H9 (cell line): ENCODE data around the gene CUBN. TPM values are rescaled to one million over a fixed set of nuclear protein-coding genes. Genes with fewer than 3 reads are reported as not detected.

Experiments
- DNase-seq: peaks from one replicate; pipeline ENCODE4 v3.0.0-alpha.2; 2017
- H2AFZ ChIP-seq: one replicate; pipeline ENCODE4 v1.6.1; 2013; ENCODE audit warnings: mild to moderate bottlenecking, low read length, control low read depth, moderate library complexity
- H2AK5ac ChIP-seq: 2 replicates; pipeline ENCODE4 v1.6.1; 2013; ENCODE audit warnings: low read length, control low read depth, mixed read lengths; ENCODE audit not compliant: insufficient read length
- H2BK120ac ChIP-seq: one replicate; pipeline ENCODE4 v1.6.1; 2013; ENCODE audit warnings: low read depth, mild to moderate bottlenecking, low read length, control low read depth, inconsistent platforms; ENCODE audit not compliant: poor library complexity, severe bottlenecking
- H2BK12ac ChIP-seq: 2 replicates; pipeline ENCODE4 v1.6.1; 2013; ENCODE audit warnings: low read length, control low read depth, mixed read lengths, low read depth; ENCODE audit not compliant: insufficient read length
- H2BK15ac ChIP-seq: 2 replicates; pipeline ENCODE4 v1.6.1; 2013; ENCODE audit warnings: low read depth, low read length, control low read depth
- H2BK20ac ChIP-seq: one replicate; pipeline ENCODE4 v1.6.1; 2013; ENCODE audit warnings: low read depth, mild to moderate bottlenecking, low read length, control low read depth, inconsistent platforms; ENCODE audit not compliant: poor library complexity, severe bottlenecking
- H2BK5ac ChIP-seq: 2 replicates; pipeline ENCODE4 v1.6.1; 2013; ENCODE audit warnings: low read length, control low read depth, mixed read lengths; ENCODE audit not compliant: insufficient read length
- H3K14ac ChIP-seq: 2 replicates; pipeline ENCODE4 v1.6.1; 2013; ENCODE audit warnings: low read length, control low read depth; ENCODE audit not compliant: insufficient read depth
- H3K18ac ChIP-seq: 2 replicates; pipeline ENCODE4 v1.6.1; 2013; ENCODE audit warnings: low read depth, mild to moderate bottlenecking, mixed read lengths, low read length, control low read depth; ENCODE audit not compliant: insufficient read length
- H3K23ac ChIP-seq: 2 replicates; pipeline ENCODE4 v1.6.1; 2013; ENCODE audit warnings: low read length, control low read depth, mixed read lengths, low read depth; ENCODE audit not compliant: insufficient read length
- H3K23me2 ChIP-seq: 2 replicates; pipeline ENCODE4 v1.6.1; 2013; ENCODE audit warnings: low read depth, mild to moderate bottlenecking, mixed read lengths, low read length, control low read depth; ENCODE audit not compliant: insufficient read length, poor library complexity, severe bottlenecking
- H3K27ac ChIP-seq: 2 replicates; pipeline ENCODE4 v1.5.1; 2013; ENCODE audit warnings: low read length, control low read depth, mixed read lengths, low read depth; ENCODE audit not compliant: insufficient read length
- H3K27me3 ChIP-seq: 2 replicates; pipeline ENCODE4 v1.6.1; 2013; ENCODE audit warnings: low read length, control low read depth, inconsistent platforms; ENCODE audit not compliant: insufficient read depth
- H3K4ac ChIP-seq: 2 replicates; pipeline ENCODE4 v1.6.1; 2013; ENCODE audit warnings: low read depth, mild to moderate bottlenecking, control low read depth, inconsistent platforms, low read length, moderate library complexity
- H3K4me1 ChIP-seq: 2 replicates; pipeline ENCODE4 v1.6.1; 2013; ENCODE audit warnings: low read length, control low read depth, inconsistent platforms; ENCODE audit not compliant: insufficient read depth
- H3K4me2 ChIP-seq: 2 replicates; pipeline ENCODE4 v1.6.1; 2013; ENCODE audit warnings: low read length, control low read depth, mixed read lengths; ENCODE audit not compliant: insufficient read length, insufficient read depth
- H3K56ac ChIP-seq: 2 replicates; pipeline ENCODE4 v1.6.1; 2013; ENCODE audit warnings: low read depth, mild to moderate bottlenecking, mixed read lengths, low read length, control low read depth; ENCODE audit not compliant: insufficient read length
- H3K79me1 ChIP-seq: 2 replicates; pipeline ENCODE4 v1.6.1; 2013; ENCODE audit warnings: low read depth, mild to moderate bottlenecking, moderate library complexity, low read length, control low read depth, inconsistent platforms; ENCODE audit not compliant: insufficient read depth, poor library complexity, severe bottlenecking
- H3K79me2 ChIP-seq: 2 replicates; pipeline ENCODE4 v1.6.1; 2013; ENCODE audit warnings: low read length, control low read depth, inconsistent platforms; ENCODE audit not compliant: insufficient read depth
- H3K9ac ChIP-seq: 2 replicates; pipeline ENCODE4 v1.6.1; 2013; ENCODE audit warnings: low read length, control low read depth, mixed read lengths; ENCODE audit not compliant: insufficient read length; ENCODE audit errors: extremely low read depth
- H3K9me3 ChIP-seq: one replicate; pipeline ENCODE4 v1.6.1; 2013; ENCODE audit warnings: low read depth, low read length, inconsistent platforms; ENCODE audit not compliant: control insufficient read depth
- H3T11ph ChIP-seq: one replicate; pipeline ENCODE4 v1.6.1; 2013; ENCODE audit warnings: mild to moderate bottlenecking, low read length, control low read depth, inconsistent platforms
- H4K20me1 ChIP-seq: one replicate; pipeline ENCODE4 v1.6.1; 2013; ENCODE audit not compliant: control insufficient read depth, insufficient read length, insufficient read depth
- H4K5ac ChIP-seq: 2 replicates; pipeline ENCODE4 v1.6.1; 2013; ENCODE audit warnings: low read depth, mild to moderate bottlenecking, mixed read lengths, low read length, control low read depth; ENCODE audit not compliant: insufficient read length
- H4K8ac ChIP-seq: replicated peaks from 2 replicates; pipeline ENCODE4 v1.6.1; 2013; ENCODE audit warnings: low read length, control low read depth, mixed read lengths, low read depth; ENCODE audit not compliant: insufficient read length
- H4K91ac ChIP-seq: 2 replicates; pipeline ENCODE4 v1.6.1; 2013; ENCODE audit warnings: low read depth, mild to moderate bottlenecking, moderate library complexity, mixed read lengths, low read length, control low read depth; ENCODE audit not compliant: insufficient read length
- H3K27ac Mint-ChIP-seq, 3 experiments: 2 replicates in 2 of 3; 3 replicates in 1 of 3; pipeline ENCODE4 v1.8.0; 2020 to 2021; ENCODE audit warnings: mixed read lengths in 3 of 3, mild to moderate bottlenecking in 1 of 3, moderate library complexity in 1 of 3
- H3K27me3 Mint-ChIP-seq: 2 replicates; pipeline ENCODE4 v1.8.0; 2021; ENCODE audit warnings: low read depth, mild to moderate bottlenecking, moderate library complexity, mixed read lengths
- H3K36me3 Mint-ChIP-seq, 3 experiments: 2 replicates in 2 of 3; 3 replicates in 1 of 3; pipeline ENCODE4 v1.8.0; 2020 to 2021; ENCODE audit warnings: low read depth in 3 of 3, mixed read lengths in 3 of 3; ENCODE audit not compliant: insufficient read depth in 1 of 3
- H3K4me1 Mint-ChIP-seq, 2 experiments: 2 replicates each; pipeline ENCODE4 v1.8.0; 2020; ENCODE audit warnings: mixed read lengths in 2 of 2
- H3K4me3 Mint-ChIP-seq, 2 experiments: 2 replicates in 1 of 2; 3 replicates in 1 of 2; pipeline ENCODE4 v1.8.0; 2020 to 2021; ENCODE audit warnings: mild to moderate bottlenecking in 2 of 2, mixed read lengths in 2 of 2, moderate library complexity in 1 of 2
- H3K9me3 Mint-ChIP-seq, 2 experiments: 2 replicates in 1 of 2; 3 replicates in 1 of 2; pipeline ENCODE4 v1.8.0; 2020; ENCODE audit warnings: mild to moderate bottlenecking in 2 of 2, mixed read lengths in 2 of 2, moderate library complexity in 1 of 2
- CTCF ChIP-seq: fragments of 200-600 bp; sonication (generic); conservative IDR thresholded peaks from 3 replicates; pipeline ENCODE4 v1.8.0; 2021; ENCODE audit warnings: antibody characterized with exemption, mild to moderate bottlenecking
- total RNA-seq: library from RNA; stranded (reverse); gene quantifications from 2 replicates; pipeline ENCODE4 v1.2.1, GENCODE V29; 2021

Gene CUBN
- total RNA-seq, 1 experiment from 2014 or later = 0.26 TPM

- no peak overlapping the region for H2BK120ac ChIP-seq
- H3K23me2 ChIP-seq = no peaks in the 10 kb centered on the region
- H4K91ac ChIP-seq = no peak overlapping the region
- no peak overlapping the region for H2AFZ ChIP-seq
- no peaks in the 10 kb centered on the region for H3K27me3 ChIP-seq
- no peak overlapping the region for H2AK5ac ChIP-seq
- no peak overlapping the region for H2BK15ac ChIP-seq
- H3K14ac ChIP-seq = no peak overlapping the region
- Mint-ChIP-seq H3K4me3 (no peak overlapping the region), H3K36me3 (no peaks in the 10 kb centered on the region), H3K27me3 (no peaks in the 10 kb centered on the region), H3K9me3 (no peaks in the 10 kb centered on the region), H3K4me1 (peaks cover 12 to 16% of the 10 kb centered on the region in 2 experiments), H3K27ac (no peak overlapping the region)
- H3K9me3 ChIP-seq = no peaks in the 10 kb centered on the region
- TF ChIP-seq CTCF = no peak
- DNase-seq = no peak
- no peak overlapping the region for H2BK5ac ChIP-seq
- no peak overlapping the region for H3K23ac ChIP-seq
- H3K4me2 ChIP-seq = no peak overlapping the region
- H3K79me1 ChIP-seq = no peaks in the 10 kb centered on the region
- no peak overlapping the region for H3K56ac ChIP-seq
- no peak overlapping the region for H4K5ac ChIP-seq
- H3K27ac ChIP-seq = no peak overlapping the region
- no peak overlapping the region for H4K8ac ChIP-seq
- no peak overlapping the region for H3K18ac ChIP-seq
- H2BK20ac ChIP-seq = no peak overlapping the region
- no peaks in the 10 kb centered on the region for H3K4me1 ChIP-seq
- no peaks in the 10 kb centered on the region for H3K79me2 ChIP-seq
- H4K20me1 ChIP-seq = no peaks in the 10 kb centered on the region
- H3K4ac ChIP-seq = no peak overlapping the region
- no peak overlapping the region for H3K9ac ChIP-seq
- no peak overlapping the region for H2BK12ac ChIP-seq
- H3T11ph ChIP-seq = no peak overlapping the region
These were observed 275.0 kb downstream of the CUBN start for GRCh38 chr10:16854623-16855022.
